ENCODE results near the gene GC.

Gene GC

DNA sequence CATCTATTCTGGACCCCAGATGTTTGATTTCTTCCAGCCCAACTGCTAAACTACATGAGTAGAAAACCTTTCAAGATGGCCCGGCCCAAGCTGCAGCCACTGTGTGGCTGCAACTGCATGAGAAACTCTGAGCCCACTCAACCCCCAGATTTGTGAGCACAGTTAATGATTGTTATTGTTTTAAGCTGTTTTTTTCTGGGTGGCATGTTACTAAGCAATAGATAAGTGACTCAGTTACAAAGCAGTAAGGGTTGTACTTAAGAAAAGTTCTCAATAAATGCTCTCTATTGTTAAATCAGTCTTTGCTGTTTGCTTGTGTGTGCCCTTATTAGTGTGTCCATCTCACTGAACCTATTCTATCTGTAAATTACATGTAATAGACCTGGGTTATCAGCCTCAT, 51.8 kb downstream of the GC start:
- H3K36me3 ChIP-seq (ENCODE audit: control insufficient read depth, low read length), result no peaks in the 10 kb centered on the region
- H4K20me1 ChIP-seq (ENCODE audit: control insufficient read depth, insufficient read depth, low read depth, low read length), result no peaks in the 10 kb centered on the region
- no peak overlapping the region for H3K4me2 ChIP-seq (ENCODE audit: low read length)
- H3K9me2 ChIP-seq (replicated peaks; ENCODE audit: control insufficient read depth, low read length), result no peaks in the 10 kb centered on the region
- no peaks in the 10 kb centered on the region for H3K79me2 ChIP-seq (ENCODE audit: control insufficient read depth, low read length)
- H3F3A ChIP-seq (ENCODE audit: control insufficient read depth, insufficient read depth), result no peaks in the 10 kb centered on the region
- H3K9me3 ChIP-seq (ENCODE audit: control insufficient read depth, insufficient read depth, low read length), result no peaks in the 10 kb centered on the region
- no peaks in the 10 kb centered on the region for H3K27me3 ChIP-seq (ENCODE audit: control insufficient read depth, low read length)
- H3K27ac ChIP-seq (ENCODE audit: low read depth, low read length), result no peak overlapping the region
- H3K4me1 ChIP-seq (ENCODE audit: control insufficient read depth, low read length), result no peaks in the 10 kb centered on the region
- no peak for TF ChIP-seq EZH2phosphoT487 (IDR thresholded peaks at IDR 0.05; ENCODE audit: borderline replicate concordance, low read length)
- TF ChIP-seq, protein P1, sequence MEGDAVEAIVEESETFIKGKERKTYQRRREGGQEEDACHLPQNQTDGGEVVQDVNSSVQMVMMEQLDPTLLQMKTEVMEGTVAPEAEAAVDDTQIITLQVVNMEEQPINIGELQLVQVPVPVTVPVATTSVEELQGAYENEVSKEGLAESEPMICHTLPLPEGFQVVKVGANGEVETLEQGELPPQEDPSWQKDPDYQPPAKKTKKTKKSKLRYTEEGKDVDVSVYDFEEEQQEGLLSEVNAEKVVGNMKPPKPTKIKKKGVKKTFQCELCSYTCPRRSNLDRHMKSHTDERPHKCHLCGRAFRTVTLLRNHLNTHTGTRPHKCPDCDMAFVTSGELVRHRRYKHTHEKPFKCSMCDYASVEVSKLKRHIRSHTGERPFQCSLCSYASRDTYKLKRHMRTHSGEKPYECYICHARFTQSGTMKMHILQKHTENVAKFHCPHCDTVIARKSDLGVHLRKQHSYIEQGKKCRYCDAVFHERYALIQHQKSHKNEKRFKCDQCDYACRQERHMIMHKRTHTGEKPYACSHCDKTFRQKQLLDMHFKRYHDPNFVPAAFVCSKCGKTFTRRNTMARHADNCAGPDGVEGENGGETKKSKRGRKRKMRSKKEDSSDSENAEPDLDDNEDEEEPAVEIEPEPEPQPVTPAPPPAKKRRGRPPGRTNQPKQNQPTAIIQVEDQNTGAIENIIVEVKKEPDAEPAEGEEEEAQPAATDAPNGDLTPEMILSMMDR (IDR thresholded peaks at IDR 0.05; ENCODE audit: low read depth, low read length, poor library complexity, severe bottlenecking), result no peak
- no peak overlapping the region for H3K4me3 ChIP-seq (ENCODE audit: low read length)

DNA sequence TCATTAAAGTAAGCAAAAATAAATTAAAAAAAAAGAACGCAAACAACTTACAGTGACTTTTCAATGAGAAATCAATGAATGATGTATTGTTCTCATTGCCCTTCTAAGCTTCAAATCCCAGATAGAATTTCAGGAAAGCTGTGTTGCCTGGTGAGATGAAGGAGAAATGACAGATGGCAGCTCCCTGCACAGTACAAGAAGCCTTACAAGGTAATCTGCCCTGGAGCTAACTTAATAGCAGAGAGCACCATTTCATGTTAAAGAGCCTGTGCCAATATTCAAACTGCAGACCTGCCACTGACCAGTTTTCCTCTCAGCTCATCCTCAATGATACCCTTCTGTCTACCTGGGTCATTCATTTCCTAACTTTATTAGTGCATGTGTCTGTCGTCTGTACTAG, 54.0 kb downstream of the GC start:
- no peak overlapping the region for H3K4me3 ChIP-seq (ENCODE audit: low read length)
- H3K27ac ChIP-seq (ENCODE audit: low read depth, low read length), result no peak overlapping the region
- H4K20me1 ChIP-seq (ENCODE audit: control insufficient read depth, insufficient read depth, low read depth, low read length), result no peaks in the 10 kb centered on the region
- TF ChIP-seq, protein P1 (IDR thresholded peaks at IDR 0.05; ENCODE audit: low read depth, low read length, poor library complexity, severe bottlenecking), result no peak
- no peak for TF ChIP-seq EZH2phosphoT487 (IDR thresholded peaks at IDR 0.05; ENCODE audit: borderline replicate concordance, low read length)
- no peak overlapping the region for H3K4me2 ChIP-seq (ENCODE audit: low read length)
- no peaks in the 10 kb centered on the region for H3K9me2 ChIP-seq (replicated peaks; ENCODE audit: control insufficient read depth, low read length)
- no peaks in the 10 kb centered on the region for H3K4me1 ChIP-seq (ENCODE audit: control insufficient read depth, low read length)
- no peaks in the 10 kb centered on the region for H3F3A ChIP-seq (ENCODE audit: control insufficient read depth, insufficient read depth)
- no peaks in the 10 kb centered on the region for H3K9me3 ChIP-seq (ENCODE audit: control insufficient read depth, insufficient read depth, low read length)
- H3K36me3 ChIP-seq (ENCODE audit: control insufficient read depth, low read length), result no peaks in the 10 kb centered on the region
- H3K79me2 ChIP-seq (ENCODE audit: control insufficient read depth, low read length), result no peaks in the 10 kb centered on the region
- no peaks in the 10 kb centered on the region for H3K27me3 ChIP-seq (ENCODE audit: control insufficient read depth, low read length)

DNA sequence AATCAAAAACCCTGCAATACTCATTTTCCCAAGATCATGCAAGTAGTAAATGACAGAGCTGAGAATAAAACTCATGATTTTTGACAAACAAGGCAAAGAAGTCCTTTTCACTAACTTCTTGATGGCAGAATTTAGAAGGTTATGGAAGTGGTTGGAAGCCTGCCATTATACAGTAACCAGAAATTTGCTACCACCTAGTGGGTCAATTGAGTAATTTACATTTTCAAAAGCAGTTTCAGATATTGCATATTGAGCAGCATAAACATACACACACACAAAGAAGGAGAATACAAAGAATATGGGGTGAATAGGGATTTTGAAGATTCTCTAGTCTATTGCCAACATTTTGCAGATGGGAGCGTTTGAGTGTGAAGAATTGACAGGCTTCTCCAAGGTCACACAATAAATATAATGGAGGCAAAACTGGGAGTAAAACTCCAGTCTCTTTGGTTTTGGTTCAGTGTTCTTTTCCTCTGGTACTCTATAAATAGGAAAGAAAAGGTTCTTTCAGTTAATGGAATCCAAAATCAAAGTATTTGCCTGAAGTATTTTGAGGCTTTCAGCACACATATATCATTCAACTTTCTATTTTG, 70.2 kb downstream of the GC start:
- H3K36me3 ChIP-seq (ENCODE audit: control insufficient read depth, low read length), result no peaks in the 10 kb centered on the region
- no peaks in the 10 kb centered on the region for H4K20me1 ChIP-seq (ENCODE audit: control insufficient read depth, insufficient read depth, low read depth, low read length)
- no peaks in the 10 kb centered on the region for H3K9me2 ChIP-seq (replicated peaks; ENCODE audit: control insufficient read depth, low read length)
- no peaks in the 10 kb centered on the region for H3F3A ChIP-seq (ENCODE audit: control insufficient read depth, insufficient read depth)
- H3K27me3 ChIP-seq (ENCODE audit: control insufficient read depth, low read length), result no peaks in the 10 kb centered on the region
- no peaks in the 10 kb centered on the region for H3K79me2 ChIP-seq (ENCODE audit: control insufficient read depth, low read length)
- TF ChIP-seq, protein P1 (IDR thresholded peaks at IDR 0.05; ENCODE audit: low read depth, low read length, poor library complexity, severe bottlenecking), result peak; percentile 65
- no peak for TF ChIP-seq EZH2phosphoT487 (IDR thresholded peaks at IDR 0.05; ENCODE audit: borderline replicate concordance, low read length)
- no peaks in the 10 kb centered on the region for H3K4me1 ChIP-seq (ENCODE audit: control insufficient read depth, low read length)
- no peaks in the 10 kb centered on the region for H3K9me3 ChIP-seq (ENCODE audit: control insufficient read depth, insufficient read depth, low read length)
- no peak overlapping the region for H3K4me2 ChIP-seq (ENCODE audit: low read length)
- H3K27ac ChIP-seq (ENCODE audit: low read depth, low read length), result no peak overlapping the region
- H3K4me3 ChIP-seq (ENCODE audit: low read length), result no peak overlapping the region

Data from DOHH2 (cell line).